Activated naive CD8-positive, alpha-beta T cell treated with anti-CD3 and anti-CD28 coated beads, Interleukin-2, amount 10 ng/mL, durations not matched to agents 7 days and 5 days (primary cell): ENCODE measurements around the gene LLGL2. TPM values are rescaled to one million over a fixed set of nuclear protein-coding genes. Genes with fewer than 3 reads are reported as not detected.
A peak's percentile ranks its signal among the peaks of the same experiment; 100 is the strongest.

ENCODE experiments used
- ATAC-seq: fragments of 150-1000 bp; cut with Tn5 transposase; one replicate; pipeline ENCODE4 v1.10.0; 2021; ENCODE audit warnings: low read depth, moderate library complexity
- POLR2A ChIA-PET: fragments of 350-600 bp; sonication (Branson Sonifier 250); formaldehyde crosslinking; loops from one replicate; lab custom pipeline; 2021; ENCODE audit warnings: antibody characterized with exemption; lab: Charles Lee
- DNase-seq: peaks from one replicate; pipeline ENCODE4 v3.0.0; 2021
- H3K27ac Mint-ChIP-seq: one replicate; pipeline ENCODE4 v1.8.0; 2022; ENCODE audit warnings: mild to moderate bottlenecking, mixed read lengths
- H3K27me3 Mint-ChIP-seq: one replicate; pipeline ENCODE4 v1.8.0; 2022; ENCODE audit warnings: mild to moderate bottlenecking, moderate library complexity, mixed read lengths
- H3K36me3 Mint-ChIP-seq: one replicate; pipeline ENCODE4 v1.8.0; 2021; ENCODE audit warnings: mild to moderate bottlenecking, mixed read lengths
- H3K4me1 Mint-ChIP-seq: one replicate; pipeline ENCODE4 v1.8.0; 2021; ENCODE audit warnings: mixed read lengths
- H3K4me3 Mint-ChIP-seq: one replicate; pipeline ENCODE4 v1.8.0; 2022; ENCODE audit warnings: mild to moderate bottlenecking, moderate library complexity, mixed read lengths
- H3K9me3 Mint-ChIP-seq: one replicate; pipeline ENCODE4 v1.8.0; 2021; ENCODE audit warnings: mixed read lengths
- total RNA-seq, 2 experiments: library from RNA; stranded (reverse); gene quantifications; one replicate each; pipeline ENCODE4 v1.2.3, GENCODE V29; 2021

The LLGL2 gene
- total RNA-seq, 2 experiments from 2014 or later: 36.9 to 37.2 TPM

- POLR2A ChIA-PET: no interaction called here
- Mint-ChIP-seq H3K36me3 (no peaks in the 10 kb centered on the region), H3K27me3 (no peaks in the 10 kb centered on the region), H3K4me1 (peaks cover 4% of the 10 kb centered on the region), H3K4me3 (no peak overlapping the region), H3K27ac (no peak overlapping the region), H3K9me3 (no peaks in the 10 kb centered on the region)
- ATAC-seq: no peak
- DNase-seq: no peak
These were observed 43.1 kb downstream of the LLGL2 start for GRCh38 chr17:75568412-75569255.

GRCh38 chr17:75570034-75570676 lies 44.7 kb downstream of the LLGL2 start:
- Mint-ChIP-seq H3K9me3 (no peaks in the 10 kb centered on the region), H3K36me3 (no peaks in the 10 kb centered on the region), H3K27ac (no peak overlapping the region), H3K27me3 (no peaks in the 10 kb centered on the region), H3K4me3 (no peak overlapping the region), H3K4me1 (peaks cover 4% of the 10 kb centered on the region)
- no peak for ATAC-seq
- no peak for DNase-seq
- POLR2A ChIA-PET: interaction anchor here (0.5 to 1.7 kb wide), 4 partner anchors 10 to 52 kb away, joined by 3 to 12 read pairs (median 4); no protein-coding TSS in a partner anchor

- POLR2A ChIA-PET: interaction anchor here (0.6 to 1.7 kb wide), 5 partner anchors 9 to 53 kb away, joined by 3 to 12 read pairs (median 4); partner anchors contain the start of gene LLGL2
- H3K27ac Mint-ChIP-seq: no peak overlapping the region
- no peak overlapping the region for H3K4me3 Mint-ChIP-seq
- no peaks in the 10 kb centered on the region for H3K36me3 Mint-ChIP-seq
- no peak for DNase-seq
- H3K4me1 Mint-ChIP-seq: peaks cover 4% of the 10 kb centered on the region
- no peak for ATAC-seq
- H3K27me3 Mint-ChIP-seq: no peaks in the 10 kb centered on the region
- H3K9me3 Mint-ChIP-seq: no peaks in the 10 kb centered on the region
These were observed 45.3 kb downstream of the LLGL2 start for GRCh38 chr17:75570772-75571171.

- H3K4me3 Mint-ChIP-seq: no peak overlapping the region
- DNase-seq: no peak
- POLR2A ChIA-PET: interaction anchor here (0.6 to 1.7 kb wide), 5 partner anchors 9 to 53 kb away, joined by 3 to 12 read pairs (median 4); partner anchors contain the start of gene LLGL2
- no peaks in the 10 kb centered on the region for H3K27me3 Mint-ChIP-seq
- H3K4me1 Mint-ChIP-seq: peaks cover 4% of the 10 kb centered on the region
- ATAC-seq: peak; percentile 86
- H3K36me3 Mint-ChIP-seq: no peaks in the 10 kb centered on the region
- H3K27ac Mint-ChIP-seq: peak overlapping the region; percentile 83
- no peaks in the 10 kb centered on the region for H3K9me3 Mint-ChIP-seq
These were observed 45.8 kb downstream of the LLGL2 start for GRCh38 chr17:75571197-75571884.

- no peaks in the 10 kb centered on the region for H3K27me3 Mint-ChIP-seq
- no peak overlapping the region for H3K4me3 Mint-ChIP-seq
- no peaks in the 10 kb centered on the region for H3K9me3 Mint-ChIP-seq
- H3K27ac Mint-ChIP-seq: no peak overlapping the region
- no peak for ATAC-seq
- H3K36me3 Mint-ChIP-seq: no peaks in the 10 kb centered on the region
- POLR2A ChIA-PET: interaction anchor here (1.5 to 1.7 kb wide), 2 partner anchors 8 to 37 kb away, joined by 5 to 12 read pairs; no protein-coding TSS in a partner anchor
- DNase-seq: no peak
- peaks cover 4% of the 10 kb centered on the region for H3K4me1 Mint-ChIP-seq
These were observed 46.4 kb downstream of the LLGL2 start for GRCh38 chr17:75571885-75572215.

GRCh38 chr17:75572713-75573539 lies 47.4 kb downstream of the LLGL2 start:
- peaks cover 4% of the 10 kb centered on the region for H3K4me1 Mint-ChIP-seq
- H3K9me3 Mint-ChIP-seq: no peaks in the 10 kb centered on the region
- no peak overlapping the region for H3K27ac Mint-ChIP-seq
- POLR2A ChIA-PET: no interaction called here
- DNase-seq (no peak), ATAC-seq (no peak)
- H3K27me3 Mint-ChIP-seq: no peaks in the 10 kb centered on the region
- no peaks in the 10 kb centered on the region for H3K36me3 Mint-ChIP-seq
- no peak overlapping the region for H3K4me3 Mint-ChIP-seq

- POLR2A ChIA-PET: no interaction called here
- Mint-ChIP-seq H3K27ac (no peak overlapping the region), H3K4me1 (peaks cover 4% of the 10 kb centered on the region), H3K4me3 (no peak overlapping the region), H3K9me3 (no peaks in the 10 kb centered on the region), H3K36me3 (no peaks in the 10 kb centered on the region), H3K27me3 (no peaks in the 10 kb centered on the region)
- no peak for ATAC-seq
- DNase-seq: no peak
These were observed 48.1 kb downstream of the LLGL2 start for GRCh38 chr17:75573540-75573957.

- POLR2A ChIA-PET: no interaction called here
- ATAC-seq: no peak
- no peaks in the 10 kb centered on the region for H3K27me3 Mint-ChIP-seq
- peaks cover 4% of the 10 kb centered on the region for H3K4me1 Mint-ChIP-seq
- no peak overlapping the region for H3K27ac Mint-ChIP-seq
- H3K4me3 Mint-ChIP-seq: no peak overlapping the region
- DNase-seq: no peak
- no peaks in the 10 kb centered on the region for H3K36me3 Mint-ChIP-seq
- H3K9me3 Mint-ChIP-seq: no peaks in the 10 kb centered on the region
These were observed 48.5 kb downstream of the LLGL2 start for GRCh38 chr17:75573994-75574393.

GRCh38 chr17:75574404-75575036 lies 49.0 kb downstream of the LLGL2 start:
- Mint-ChIP-seq H3K27me3 (no peaks in the 10 kb centered on the region), H3K4me3 (no peak overlapping the region), H3K27ac (no peak overlapping the region), H3K9me3 (no peaks in the 10 kb centered on the region), H3K4me1 (peaks cover 4% of the 10 kb centered on the region), H3K36me3 (no peaks in the 10 kb centered on the region)
- ATAC-seq: no peak
- POLR2A ChIA-PET: no interaction called here
- DNase-seq: no peak

- Mint-ChIP-seq H3K36me3 (no peaks in the 10 kb centered on the region), H3K27ac (no peak overlapping the region), H3K4me3 (no peak overlapping the region), H3K4me1 (peaks cover 4% of the 10 kb centered on the region), H3K9me3 (no peaks in the 10 kb centered on the region), H3K27me3 (no peaks in the 10 kb centered on the region)
- POLR2A ChIA-PET: no interaction called here
- DNase-seq (no peak), ATAC-seq (no peak)
These were observed 49.7 kb downstream of the LLGL2 start for GRCh38 chr17:75575197-75575596.

- Mint-ChIP-seq H3K4me1 (peaks cover 4% of the 10 kb centered on the region), H3K36me3 (no peaks in the 10 kb centered on the region), H3K27ac (no peak overlapping the region), H3K4me3 (no peak overlapping the region), H3K9me3 (no peaks in the 10 kb centered on the region), H3K27me3 (peaks cover 1% of the 10 kb centered on the region)
- ATAC-seq: no peak
- DNase-seq: no peak
- POLR2A ChIA-PET: no interaction called here
These were observed 50.2 kb downstream of the LLGL2 start for GRCh38 chr17:75575728-75576127.

GRCh38 chr17:75576661-75577060 lies 51.2 kb downstream of the LLGL2 start:
- Mint-ChIP-seq H3K4me3 (no peak overlapping the region), H3K36me3 (no peaks in the 10 kb centered on the region), H3K27me3 (peaks cover 4% of the 10 kb centered on the region), H3K4me1 (peaks cover 8% of the 10 kb centered on the region), H3K27ac (no peak overlapping the region), H3K9me3 (peaks cover 2% of the 10 kb centered on the region)
- DNase-seq (no peak), ATAC-seq (no peak)
- POLR2A ChIA-PET: interaction anchor here (0.7 kb wide), 1 partner anchor 49 kb away, joined by 5 read pairs; no protein-coding TSS in a partner anchor
